ENCODE results near the gene IPO4.

DNA sequence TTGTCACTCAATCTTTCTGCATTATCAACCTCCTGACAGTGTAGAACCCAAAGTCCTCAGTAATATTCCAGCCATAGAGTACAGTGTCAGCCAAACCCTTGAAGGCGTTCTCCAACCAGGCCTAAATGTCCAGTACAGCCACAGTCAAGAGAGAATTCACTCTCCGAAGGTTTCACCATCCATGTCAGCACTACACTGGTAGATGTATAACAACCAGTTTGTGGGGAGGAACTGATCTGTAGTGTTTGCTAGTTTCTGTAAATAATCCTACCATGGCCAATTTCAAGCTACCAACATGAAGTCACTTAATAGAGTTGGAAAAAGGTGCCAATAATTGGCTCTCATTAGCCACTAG, 27.7 kb upstream of the IPO4 start:
- TF ChIP-seq CTCF (IDR thresholded peaks at IDR 0.05 in 4 of 5, conservative IDR thresholded peaks at IDR 0.05 in 1 of 5) (no peak), POLR2A (IDR thresholded peaks at IDR 0.05) (no peak)
